Right cardiac atrium (tissue), 5 donors: ENCODE measurements around the gene RCN2. TPM values are rescaled to one million over a fixed set of nuclear protein-coding genes. Genes with fewer than 3 reads are reported as not detected.

Experiments used
- ATAC-seq, 2 donors: fragments of 200-7000 bp; cut with Tn5 transposase; one replicate each; pipeline versions ENCODE4 v1.8.0 to v1.9.1; 2020; ENCODE audit warnings: moderate library complexity in 2 of 2, mild to moderate bottlenecking in 1 of 2
- DNase-seq, 3 donors: peaks; one replicate each; pipeline ENCODE4 v3.0.0-alpha.2; 2020
- H3K27ac ChIP-seq: one replicate; pipeline ENCODE4 v1.5.1; 2013; ENCODE audit warnings: mild to moderate bottlenecking, low read length, control low read depth, moderate library complexity
- H3K27me3 ChIP-seq: one replicate; pipeline ENCODE4 v1.6.1; 2013; ENCODE audit not compliant: control insufficient read depth, insufficient read depth
- H3K4me1 ChIP-seq: one replicate; pipeline ENCODE4 v1.6.1; 2013; ENCODE audit warnings: low read length; ENCODE audit not compliant: control insufficient read depth, insufficient read depth
- H3K4me3 ChIP-seq: one replicate; pipeline ENCODE4 v1.5.1; 2013; ENCODE audit warnings: low read length, control low read depth
- H3K9me3 ChIP-seq: one replicate; pipeline ENCODE4 v1.6.1; 2013; ENCODE audit warnings: low read length; ENCODE audit not compliant: control insufficient read depth
- WGBS: extraction: QIAGEN DNeasy Blood & Tissue Kit; methylation state at CpG from one replicate; pipeline ENCODE4 v1.1.7; 2013; 5-methylcytosine and 5-hydroxymethylcytosine counted together
- intact Hi-C, 4 donors: fragments of 100-400 bp; cut with DNase I; formaldehyde crosslinking; loops; one replicate each; pipeline versions ENCODE4 v1.11.0 to v1.14.0; 2022 to 2023
- polyA plus RNA-seq: library from polyadenylated mRNA; stranded (reverse); fragments of 200-250 nt; gene quantifications from one replicate; pipeline ENCODE4 v1.2.3, GENCODE V29; 2013
- total RNA-seq, 4 donors: library from RNA; stranded (reverse); fragmentation: NEBNext Ultra II Directional; extraction: Animal tissue kit (Norgen Biotek cat#: 25700); gene quantifications; one replicate each; pipeline ENCODE4 v1.2.1, GENCODE V29; 2021
- donor health status: healthy with polysubstance abuse.
- donor health status: DM: no; HTN: yes; CAD: no.
- donor health status: DM: no; HTN: no; CAD: no.
- donor health status: DM: no; HTN: yes; CAD: no; lungs with severe emphysema.
- donor health status: DM: yes; HTN: yes; CAD: no.

Gene RCN2
- total and polyA plus RNA-seq, 5 donors = 25.1 to 36.0 (median 30.1) TPM

DNA sequence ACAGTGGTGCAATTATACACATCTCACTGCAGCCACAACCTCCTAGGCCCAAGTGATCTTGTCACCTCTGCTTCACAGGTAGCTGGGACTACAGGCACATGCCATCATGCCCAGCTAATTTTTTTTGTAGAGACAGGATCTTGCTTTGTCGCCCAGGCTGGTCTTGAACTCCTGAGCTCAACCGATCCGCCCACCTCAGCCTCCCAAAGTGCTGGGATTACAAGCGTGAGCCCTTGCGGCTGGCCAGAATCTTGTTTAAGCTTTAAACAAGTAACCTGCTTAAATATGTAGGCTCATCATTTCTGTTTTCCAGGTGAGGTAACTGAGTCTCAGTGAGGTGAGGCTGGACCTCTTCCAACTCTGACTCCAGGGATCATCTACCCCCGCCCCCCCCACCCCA lies 55.7 kb downstream of the RCN2 start:
- WGBS = 94% methylated on average over 6 of the region's 6 CpGs
- intact Hi-C loops = no loop called here

DNA sequence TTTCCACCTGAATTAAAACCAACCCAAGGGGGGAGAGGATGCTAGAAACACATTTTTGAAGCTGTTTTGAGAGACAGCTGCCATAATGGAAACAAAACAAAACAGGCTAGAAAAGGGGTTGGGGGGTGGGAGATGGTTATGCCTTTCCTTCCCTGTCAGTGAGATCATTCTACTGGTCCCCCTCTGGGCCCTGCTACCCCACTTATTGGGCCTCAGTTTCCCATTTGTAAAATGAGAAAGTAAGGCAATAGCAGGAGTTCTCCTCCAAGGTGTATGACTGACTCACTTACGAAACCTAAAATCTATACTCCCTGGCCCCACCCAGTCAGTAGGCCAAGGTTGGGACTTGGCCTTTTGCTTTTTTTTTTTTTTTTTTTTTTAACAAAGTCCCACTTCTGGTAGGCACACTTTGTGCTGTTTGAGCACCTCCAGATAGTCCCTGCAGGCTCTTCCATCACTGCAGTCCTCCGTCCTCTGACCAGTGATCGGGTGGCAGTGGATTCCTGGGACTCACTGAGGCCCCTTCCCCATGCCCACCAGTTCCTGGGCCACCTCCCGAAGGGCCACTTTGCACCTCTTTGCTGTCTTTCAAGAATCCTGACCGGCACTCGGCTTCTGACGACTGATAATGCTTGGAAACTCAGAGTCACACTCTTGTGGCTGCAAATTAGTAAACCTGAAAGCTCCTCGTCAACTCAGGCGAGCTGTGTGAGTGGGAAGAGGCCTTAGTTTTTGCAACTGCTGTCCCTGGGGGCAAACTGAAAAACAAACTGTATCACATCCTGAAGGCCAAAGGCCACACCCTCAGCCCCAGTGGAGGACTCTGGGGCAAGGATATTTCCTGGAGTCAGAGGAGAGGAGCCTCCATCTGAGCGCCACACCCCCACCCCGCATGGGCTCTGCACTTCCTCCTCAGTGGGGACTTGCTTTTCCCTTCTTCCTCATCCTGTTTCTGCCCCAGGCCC lies 56.6 kb downstream of the RCN2 start:
- H3K27me3 ChIP-seq = no peaks in the 10 kb centered on the region
- no peak overlapping the region for H3K4me3 ChIP-seq
- peaks cover 3% of the 10 kb centered on the region for H3K4me1 ChIP-seq
- ATAC-seq = peak; percentile 78 to 87
- DNase-seq = peak; percentile 70 to 89 (median 88)
- intact Hi-C loops = no loop called here
- WGBS = 56% methylated on average over 11 of the region's 11 CpGs
- no peaks in the 10 kb centered on the region for H3K9me3 ChIP-seq
- peak overlapping the region; percentile 25 for H3K27ac ChIP-seq

More for the DNA sequence above, 55.7 kb downstream of the RCN2 start:
- Histone ChIP-seq H3K27me3 (no peaks in the 10 kb centered on the region), H3K4me3 (no peak overlapping the region), H3K4me1 (peaks cover 3% of the 10 kb centered on the region), H3K9me3 (no peaks in the 10 kb centered on the region), H3K27ac (no peak overlapping the region)
- DNase-seq = no peak
- no peak for ATAC-seq

DNA sequence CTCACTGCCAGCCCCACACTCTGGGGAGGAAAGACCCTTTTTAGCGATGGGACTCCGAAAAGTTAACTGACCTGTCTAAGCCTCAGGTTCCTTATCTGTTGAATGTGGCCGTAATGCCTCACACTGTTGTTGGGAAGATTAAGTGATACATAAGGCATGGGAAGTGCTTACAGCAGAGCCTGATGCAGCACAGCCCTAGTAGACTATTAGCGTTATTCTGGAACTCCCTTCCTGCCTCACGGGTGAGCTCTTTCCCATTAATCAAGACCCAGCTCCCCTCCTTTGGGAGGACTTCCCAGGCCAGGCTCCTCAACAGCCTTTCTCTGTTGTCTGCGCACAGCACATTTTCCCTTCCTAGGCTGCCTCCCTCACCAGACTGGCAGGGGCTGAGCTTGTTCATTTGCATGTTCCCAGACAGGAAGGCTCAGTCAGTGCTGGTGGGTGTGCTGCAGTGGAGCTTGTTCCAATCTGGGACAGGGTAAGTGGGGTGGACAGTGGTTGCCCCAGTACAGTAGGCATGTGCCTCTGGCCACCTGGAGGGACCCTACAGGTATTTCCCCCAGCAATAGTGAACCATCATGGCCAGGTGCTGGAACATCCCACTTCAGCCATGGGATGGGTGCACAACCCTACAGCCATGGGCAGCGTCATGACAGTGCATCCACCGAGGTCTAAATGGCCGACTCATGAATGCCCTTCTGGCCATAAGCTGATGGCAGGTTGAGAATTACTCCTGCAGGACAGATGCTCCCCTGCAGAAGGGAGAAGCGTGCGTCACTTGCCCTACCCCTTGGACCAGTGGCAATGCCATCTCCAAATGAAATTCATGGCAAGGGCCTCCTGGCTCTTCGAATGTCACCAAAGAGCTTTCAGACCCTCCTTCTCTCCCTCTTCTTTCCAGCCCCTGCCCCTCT lies 57.6 kb downstream of the RCN2 start:
- WGBS = 68% methylated on average over 12 of the region's 12 CpGs
- Histone ChIP-seq H3K4me1 (peaks cover 3% of the 10 kb centered on the region), H3K27ac (peak overlapping the region; percentile 33), H3K9me3 (no peaks in the 10 kb centered on the region), H3K27me3 (no peaks in the 10 kb centered on the region), H3K4me3 (no peak overlapping the region)
- peak; percentile 61 to 80 for ATAC-seq
- peak in 1 of 3 donors; percentile 34 for DNase-seq
- intact Hi-C loops = no loop called here

DNA sequence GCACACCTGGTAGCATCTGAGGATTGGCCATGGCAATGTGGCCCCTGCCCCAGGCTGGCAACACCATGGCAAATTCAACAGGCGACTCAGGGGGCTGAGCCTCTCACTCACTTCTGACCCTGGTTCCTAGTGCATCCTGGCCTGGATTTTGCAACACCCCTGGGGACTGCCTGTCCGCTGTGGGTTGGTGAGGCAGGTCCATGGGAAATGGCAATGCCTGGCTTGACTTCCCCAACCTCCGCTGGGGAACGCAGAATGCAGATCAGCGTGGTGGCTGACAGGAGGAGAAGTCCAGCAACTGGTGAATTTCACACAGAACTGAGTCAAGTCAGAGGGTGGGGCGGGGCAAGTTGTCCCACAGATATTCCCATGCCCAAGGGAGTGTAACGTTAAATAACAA lies 59.5 kb downstream of the RCN2 start:
- DNase-seq = peak in 1 of 3 donors; percentile 68
- Histone ChIP-seq H3K27ac (no peak overlapping the region), H3K4me1 (peaks cover 3% of the 10 kb centered on the region), H3K27me3 (no peaks in the 10 kb centered on the region), H3K4me3 (no peak overlapping the region), H3K9me3 (no peaks in the 10 kb centered on the region)
- no peak for ATAC-seq
- intact Hi-C loops = no loop called here
- WGBS = 77% methylated on average over 7 of the region's 7 CpGs

DNA sequence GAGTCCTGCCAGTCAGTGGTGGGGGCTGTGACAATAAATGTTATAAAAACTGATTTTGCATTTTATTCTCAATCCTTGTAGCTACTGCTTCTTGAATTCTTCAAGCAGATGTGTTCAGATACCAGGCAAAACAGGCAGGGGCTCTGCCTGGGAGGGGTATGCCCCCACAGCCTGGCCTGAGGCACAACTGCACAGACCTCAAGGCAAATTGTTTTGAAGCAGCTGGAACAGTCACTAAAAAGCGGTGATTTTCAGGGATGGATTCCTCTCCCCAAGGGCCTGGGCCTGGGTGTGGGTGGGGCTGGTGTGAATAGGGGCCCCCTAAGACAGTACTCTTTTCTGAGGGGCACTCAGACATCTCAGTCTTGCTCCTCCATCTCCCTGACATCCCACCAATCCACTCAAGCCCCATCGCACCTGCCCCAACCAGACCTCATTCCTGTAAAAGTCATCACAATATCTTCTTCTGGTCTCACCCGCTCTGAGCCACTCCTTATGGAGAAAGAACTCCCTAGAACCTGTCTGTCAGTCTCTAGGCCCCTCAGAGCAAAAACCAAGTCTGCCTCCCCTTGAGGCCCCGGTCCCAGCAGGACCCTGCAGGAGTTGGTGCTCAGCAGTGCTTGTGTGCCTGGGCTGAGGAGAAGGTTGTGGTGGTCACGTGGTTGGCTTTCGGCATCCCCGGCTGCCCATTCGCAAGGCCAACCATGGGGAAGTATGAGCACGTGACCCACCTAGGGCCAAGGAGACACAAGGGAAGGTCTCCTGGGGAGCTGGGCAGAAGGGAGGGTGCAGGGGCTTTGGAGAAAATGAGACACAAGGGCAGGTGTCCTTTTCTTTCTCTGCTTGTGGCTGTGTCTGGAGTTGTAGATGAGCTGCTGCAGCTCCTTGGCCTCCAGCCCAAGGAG lies 60.4 kb downstream of the RCN2 start:
- WGBS = 89% methylated on average over 9 of the region's 9 CpGs
- peak in 1 of 3 donors; percentile 67 for DNase-seq
- no peak for ATAC-seq
- Histone ChIP-seq H3K9me3 (no peaks in the 10 kb centered on the region), H3K4me3 (no peak overlapping the region), H3K4me1 (peaks cover 8% of the 10 kb centered on the region), H3K27me3 (no peaks in the 10 kb centered on the region), H3K27ac (no peak overlapping the region)
- intact Hi-C loops = no loop called here

DNA sequence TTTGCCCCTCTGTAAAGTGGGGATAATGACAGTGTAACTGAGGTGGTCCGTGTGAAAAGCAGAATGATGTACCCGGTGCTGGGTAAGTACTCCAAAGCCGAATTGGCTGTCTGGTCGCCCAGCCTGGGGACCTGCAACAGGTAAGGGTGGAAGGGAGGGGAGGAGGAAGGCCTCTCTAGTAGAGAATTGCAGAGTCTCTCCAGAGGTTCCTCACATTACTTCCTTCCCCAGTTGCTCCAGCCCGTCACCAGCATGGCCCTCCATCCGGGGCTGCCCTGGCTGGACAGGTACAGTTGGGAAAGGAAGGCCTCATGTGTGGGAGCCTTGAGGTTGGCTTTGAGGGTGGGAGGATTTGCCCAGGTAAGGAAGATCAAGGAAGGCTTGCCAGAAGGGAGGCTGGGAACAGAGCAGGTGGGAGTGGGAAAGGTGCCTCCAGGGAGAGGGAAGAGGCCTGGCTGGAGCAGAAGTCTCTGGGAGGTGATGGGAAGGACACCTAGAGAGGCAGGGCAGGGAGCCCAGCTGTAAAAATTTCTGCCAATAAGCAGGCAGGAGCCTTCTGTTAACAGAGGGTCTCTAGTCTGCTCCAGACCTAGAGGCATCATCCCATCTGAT lies 61.7 kb downstream of the RCN2 start:
- Histone ChIP-seq H3K9me3 (no peaks in the 10 kb centered on the region), H3K4me3 (no peak overlapping the region), H3K27ac (no peak overlapping the region), H3K27me3 (no peaks in the 10 kb centered on the region), H3K4me1 (peaks cover 8% of the 10 kb centered on the region)
- no peak for DNase-seq
- intact Hi-C loops = no loop called here
- ATAC-seq = no peak
- WGBS = 88% methylated on average over 6 of the region's 6 CpGs

DNA sequence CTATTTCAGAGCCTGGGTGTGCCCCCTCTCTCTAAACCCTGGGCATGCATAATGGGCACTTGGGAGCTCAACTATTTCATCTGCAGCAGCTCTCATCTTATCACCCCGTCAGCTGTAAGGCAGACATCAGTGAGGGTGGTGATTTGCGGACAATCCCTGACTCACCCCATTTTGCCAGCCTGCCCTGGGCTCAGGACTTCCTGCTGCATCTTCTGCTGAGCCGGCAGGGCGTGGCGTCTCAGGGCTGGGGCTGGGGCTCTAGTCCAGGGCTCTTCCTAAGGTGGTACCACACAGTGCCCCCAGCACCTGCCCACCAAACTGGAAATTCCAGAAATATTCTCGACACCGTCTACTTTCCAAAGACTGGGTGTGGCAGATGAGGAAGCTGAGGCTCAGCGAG lies 62.5 kb downstream of the RCN2 start:
- Histone ChIP-seq H3K9me3 (no peaks in the 10 kb centered on the region), H3K4me3 (no peak overlapping the region), H3K27ac (no peak overlapping the region), H3K27me3 (no peaks in the 10 kb centered on the region), H3K4me1 (peaks cover 7% of the 10 kb centered on the region)
- DNase-seq = peak; percentile 64 to 82 (median 79)
- WGBS = 87% methylated on average over 8 of the region's 8 CpGs
- ATAC-seq = peak in 1 of 2 donors; percentile 13
- intact Hi-C loops = no loop called here

DNA sequence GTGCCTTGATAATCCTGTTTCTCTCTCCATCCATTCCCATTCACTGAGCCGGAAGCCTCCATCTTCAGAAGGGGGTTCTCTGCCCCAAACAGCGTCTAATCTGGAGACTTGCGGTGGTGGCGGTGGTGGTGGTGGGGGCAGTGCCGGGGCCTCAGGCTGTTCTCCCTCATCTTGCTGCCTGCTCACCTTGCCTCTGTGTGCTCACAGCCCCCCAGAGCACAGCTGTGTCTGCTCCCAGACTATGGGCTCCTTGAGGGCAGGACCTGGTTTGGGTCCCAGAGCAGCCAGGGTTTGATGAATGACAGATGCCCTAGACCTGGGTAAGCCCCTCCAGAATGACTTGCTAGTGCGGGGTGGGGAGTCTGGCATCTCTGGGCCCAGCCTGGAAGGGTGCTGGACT lies 62.9 kb downstream of the RCN2 start:
- no peak overlapping the region for H3K4me3 ChIP-seq
- intact Hi-C loops = no loop called here
- H3K27me3 ChIP-seq = no peaks in the 10 kb centered on the region
- ATAC-seq (no peak), DNase-seq (no peak)
- H3K4me1 ChIP-seq = peaks cover 5% of the 10 kb centered on the region
- WGBS = 94% methylated on average over 6 of the region's 6 CpGs
- H3K9me3 ChIP-seq = no peaks in the 10 kb centered on the region
- no peak overlapping the region for H3K27ac ChIP-seq

DNA sequence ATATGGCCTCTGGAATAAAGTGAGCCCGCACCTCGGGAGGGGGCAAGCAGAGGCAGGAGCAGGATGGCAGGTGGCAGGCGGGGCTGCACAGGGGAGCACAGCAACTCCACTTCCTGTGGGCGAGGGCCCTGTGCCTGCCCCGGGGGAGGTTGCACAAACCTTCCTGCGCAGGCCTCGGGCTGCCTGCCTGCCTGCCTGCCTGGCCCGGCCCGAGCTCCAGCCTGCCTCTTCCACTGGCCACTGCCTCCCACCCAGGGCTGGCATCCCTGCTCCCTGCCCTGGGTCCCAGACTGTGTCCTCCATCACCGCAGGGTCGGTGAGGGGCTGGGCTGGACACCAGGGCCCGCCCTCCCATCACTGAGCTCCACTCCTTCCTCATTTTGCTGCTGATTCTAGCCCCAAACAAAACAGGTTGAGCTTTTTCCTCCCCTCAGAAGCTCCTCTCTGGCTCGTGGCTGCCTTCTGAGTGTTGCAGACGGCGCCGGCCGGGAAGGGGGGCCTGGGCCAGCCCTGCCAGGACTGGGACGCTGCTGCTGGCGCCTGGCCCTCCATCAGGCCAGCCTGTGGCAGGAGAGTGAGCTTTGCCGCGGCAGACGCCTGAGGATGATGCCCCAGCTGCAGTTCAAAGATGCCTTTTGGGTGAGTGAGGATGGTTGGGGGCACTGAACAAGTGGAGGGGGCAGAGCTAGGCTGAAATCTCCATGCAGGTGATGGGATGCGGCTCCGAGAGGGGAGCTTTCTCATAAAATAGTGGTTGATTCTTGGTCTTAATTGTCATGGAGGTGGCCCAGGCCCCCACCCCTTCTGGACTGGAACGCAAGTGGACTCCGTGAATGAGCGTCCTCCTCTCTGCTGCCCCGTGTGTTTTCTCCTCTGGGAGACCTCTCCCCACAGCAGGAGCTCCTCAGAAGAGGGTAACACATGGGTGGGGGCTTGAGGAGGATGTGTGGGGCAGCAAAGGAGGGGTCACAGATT lies 63.7 kb downstream of the RCN2 start, which contains the start of gene PSTPIP1:
TSS of gene PSTPIP1 (plus strand) at position 156 of the 975 bp plus-strand sequence. CDS start at position 604, 448 bp downstream.
- H3K9me3 ChIP-seq = no peaks in the 10 kb centered on the region
- H3K27me3 ChIP-seq = no peaks in the 10 kb centered on the region
- ATAC-seq (peak; percentile 58 to 67), DNase-seq (peak; percentile 56 to 88 (median 85))
- peaks cover 5% of the 10 kb centered on the region for H3K4me1 ChIP-seq
- 50% methylated on average over 28 of the region's 28 CpGs for WGBS
- intact Hi-C loops = no loop called here
- no peak within 1 kb of the TSS for H3K27ac ChIP-seq
- H3K4me3 ChIP-seq = no peak within 1 kb of the TSS
